HG02571 (cell line): ENCODE data around the gene SLC24A3.

Experiments
- ATAC-seq: cut with Tn5 transposase; IDR thresholded peaks from one replicate; pipeline ENCODE4 v1.9.1; 2021; ENCODE audit warnings: mild to moderate bottlenecking, moderate library complexity; ENCODE audit not compliant: unreplicated experiment

Gene SLC24A3

GRCh38 chr20:19380211-19380610, 167.8 kb downstream of the SLC24A3 start:
- no peak for ATAC-seq

DNA sequence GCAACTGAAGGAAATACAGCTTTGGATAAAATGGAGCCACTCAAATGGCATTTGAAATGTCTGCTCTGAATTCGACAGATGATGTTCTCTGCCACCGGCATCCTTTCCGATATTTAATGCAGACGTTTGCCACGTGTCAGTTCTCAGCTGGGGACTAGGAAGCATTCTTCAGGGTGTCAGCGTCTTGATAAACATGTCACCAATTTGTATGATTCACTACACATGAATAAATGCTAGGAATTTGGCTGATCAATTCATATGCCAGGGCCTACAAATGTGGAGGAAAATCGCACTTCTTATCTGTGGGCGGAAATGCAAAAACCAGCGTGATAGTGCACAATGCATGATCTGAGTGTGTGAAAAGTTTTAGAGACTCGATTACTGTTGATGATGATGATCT, 169.5 kb downstream of the SLC24A3 start:
- no peak for ATAC-seq

DNA sequence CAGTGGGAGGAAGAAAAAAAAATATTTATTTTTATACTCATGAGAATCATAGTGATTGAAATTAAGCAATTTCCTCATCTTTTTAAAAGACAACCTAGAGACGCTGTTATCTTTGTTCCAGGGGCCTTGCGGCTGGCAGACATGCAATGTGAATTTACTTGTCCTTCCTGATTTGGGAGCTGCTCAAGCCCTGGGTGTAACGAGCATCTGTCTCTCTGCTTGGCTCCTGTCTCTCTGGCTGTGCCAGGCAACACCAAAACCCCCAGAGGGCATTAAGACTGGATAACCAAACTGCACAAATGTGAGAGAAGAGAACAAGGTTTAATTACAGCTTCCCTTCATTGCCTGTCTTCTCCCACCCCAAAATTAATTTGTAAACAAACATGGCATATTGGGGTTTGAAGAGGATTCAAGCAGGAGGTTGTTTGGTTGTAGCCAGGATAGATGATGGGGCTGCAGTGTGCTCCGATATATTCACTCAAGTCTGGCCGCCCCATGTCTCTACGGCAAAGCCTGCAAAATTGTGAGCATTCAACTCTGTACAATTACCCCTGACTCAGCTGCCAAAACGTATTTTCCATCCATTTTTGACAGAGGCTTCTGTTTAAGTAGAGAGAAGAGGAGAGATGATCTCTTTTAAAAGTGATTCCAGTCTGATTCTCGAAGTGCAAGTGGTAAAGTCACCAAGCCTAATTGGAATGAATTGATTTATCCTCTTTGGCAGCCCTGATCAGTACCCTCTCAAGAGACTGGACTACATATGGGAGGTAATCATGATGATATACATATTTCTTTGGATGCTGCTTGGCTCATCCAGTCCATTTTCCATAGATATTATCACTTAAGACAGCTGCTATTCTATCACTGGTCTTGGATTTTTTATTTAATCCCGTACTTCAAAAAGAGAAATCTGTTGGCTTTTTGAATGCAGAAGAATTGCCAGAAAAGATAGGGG, 170.2 kb downstream of the SLC24A3 start:
- no peak for ATAC-seq

- ATAC-seq, result no peak
These were observed 172.5 kb downstream of the SLC24A3 start for GRCh38 chr20:19384940-19385339.

DNA sequence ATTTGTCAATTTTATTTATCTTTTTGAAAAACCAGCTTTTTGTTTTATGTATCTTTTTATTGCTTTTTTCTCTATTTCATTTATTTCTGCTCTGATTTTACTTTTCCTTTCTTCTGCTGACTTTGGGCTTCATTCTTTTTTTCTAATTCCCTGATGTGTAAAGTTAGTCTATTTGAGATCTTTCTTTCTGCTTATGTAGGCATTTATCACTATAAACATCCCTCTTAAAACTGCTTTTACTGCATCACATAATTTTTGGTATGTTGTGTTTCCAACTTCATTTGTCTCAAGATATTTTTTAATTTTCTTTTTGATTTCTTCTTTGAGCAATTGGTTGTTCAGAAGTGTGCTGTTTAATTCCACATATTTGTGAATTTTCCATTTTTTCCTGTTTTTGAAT, 174.8 kb downstream of the SLC24A3 start:
- ATAC-seq, result no peak

GRCh38 chr20:19392344-19393130, 180.1 kb downstream of the SLC24A3 start:
- no peak for ATAC-seq

GRCh38 chr20:19396460-19397081, 184.1 kb downstream of the SLC24A3 start:
- no peak for ATAC-seq

DNA sequence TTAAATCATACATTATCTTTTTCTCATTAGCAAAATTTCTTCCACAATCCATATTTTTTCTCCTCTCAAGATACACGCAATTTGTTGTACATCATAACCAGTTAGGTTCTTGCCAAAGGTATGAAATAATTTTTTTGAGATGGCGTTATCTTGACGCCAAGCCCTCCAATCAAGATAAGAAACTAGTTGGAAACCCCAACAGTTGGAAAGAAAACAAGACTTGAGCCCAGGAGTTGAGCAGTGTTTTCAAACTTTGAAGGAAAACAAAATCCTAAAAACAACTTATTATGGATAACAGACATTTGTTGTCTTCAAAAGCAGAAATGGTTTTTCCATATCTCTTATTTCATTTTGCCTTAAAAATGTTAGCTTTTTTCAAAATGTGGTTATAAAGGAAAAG, 184.8 kb downstream of the SLC24A3 start:
- ATAC-seq, result no peak

DNA sequence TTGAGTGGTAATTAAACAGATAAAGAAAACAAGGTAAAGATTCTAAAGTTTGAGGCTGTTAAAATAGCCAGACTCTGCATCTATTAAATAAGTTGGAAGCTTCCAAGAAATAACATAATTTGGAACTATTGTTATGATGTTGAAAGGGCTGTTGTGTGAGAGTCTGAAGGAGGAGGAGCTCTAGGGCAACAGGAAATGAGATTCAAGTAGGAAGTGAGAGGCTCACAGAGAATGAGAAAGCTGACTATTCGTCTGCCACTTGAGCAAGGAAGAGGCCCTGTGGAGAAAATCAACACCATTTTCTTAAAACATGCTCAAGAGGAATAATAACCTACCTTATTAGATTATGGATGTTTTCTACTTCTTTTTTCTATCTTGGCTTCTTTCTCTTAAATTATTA, 185.2 kb downstream of the SLC24A3 start:
- no peak for ATAC-seq

DNA sequence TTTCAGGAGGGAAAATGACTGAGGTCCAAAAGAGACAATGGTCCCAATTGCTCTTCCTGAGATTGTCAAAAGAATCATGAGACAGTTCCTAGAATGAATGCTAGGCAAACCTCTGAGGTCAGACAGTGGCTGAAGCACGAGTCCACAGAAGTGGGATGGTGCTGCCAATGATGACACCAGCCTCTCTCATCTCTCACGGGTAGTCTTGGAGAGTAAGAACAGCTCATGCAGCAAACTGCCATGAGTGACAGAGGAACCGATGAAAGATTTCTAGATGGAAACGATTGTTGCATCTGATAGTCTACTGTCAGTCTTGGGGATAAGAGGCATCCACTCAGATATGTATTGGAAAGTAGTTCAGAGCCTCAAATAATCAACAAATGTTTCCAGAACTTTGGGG, 188.7 kb downstream of the SLC24A3 start:
- ATAC-seq, result no peak

DNA sequence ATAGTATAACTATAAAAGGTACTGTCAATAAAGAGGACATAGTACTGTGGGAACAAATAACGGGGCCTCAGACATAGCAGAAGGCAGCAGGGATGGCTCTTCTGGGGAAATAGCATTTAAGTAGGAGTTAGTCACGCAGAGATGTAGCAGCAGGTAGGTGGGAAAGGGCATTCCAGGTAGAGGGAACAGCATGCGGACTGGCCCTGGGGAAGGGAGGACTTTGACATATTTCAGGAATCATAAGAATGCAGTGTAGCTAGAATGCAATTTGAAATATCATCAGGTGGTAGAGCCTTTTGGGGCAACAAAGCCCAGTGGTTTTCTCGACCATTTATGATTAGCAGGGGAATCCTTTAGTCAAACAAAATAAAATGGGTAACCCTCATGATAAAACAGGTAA, 191.1 kb downstream of the SLC24A3 start:
- no peak for ATAC-seq

DNA sequence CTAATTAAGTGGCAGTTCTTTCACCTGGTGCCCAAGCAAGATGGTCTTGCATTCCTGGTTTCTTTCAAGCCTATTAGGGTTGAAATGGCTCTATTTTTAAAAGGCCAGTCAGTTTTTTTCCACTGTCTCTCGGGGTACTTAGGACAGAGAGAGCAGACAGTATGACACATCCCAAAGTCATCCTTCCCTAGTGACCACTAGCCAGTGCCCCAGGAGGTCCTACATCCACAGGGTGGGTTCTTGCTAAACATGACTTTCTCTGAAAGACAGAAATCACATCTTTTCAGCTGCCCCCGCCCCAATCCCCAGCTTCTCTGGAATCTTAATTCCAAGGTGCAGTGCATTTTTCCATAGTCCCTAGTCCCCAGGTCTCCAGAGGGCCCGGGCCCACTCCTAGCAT, 192.4 kb downstream of the SLC24A3 start:
- no peak for ATAC-seq

GRCh38 chr20:19405958-19406357, 193.5 kb downstream of the SLC24A3 start:
- no peak for ATAC-seq

DNA sequence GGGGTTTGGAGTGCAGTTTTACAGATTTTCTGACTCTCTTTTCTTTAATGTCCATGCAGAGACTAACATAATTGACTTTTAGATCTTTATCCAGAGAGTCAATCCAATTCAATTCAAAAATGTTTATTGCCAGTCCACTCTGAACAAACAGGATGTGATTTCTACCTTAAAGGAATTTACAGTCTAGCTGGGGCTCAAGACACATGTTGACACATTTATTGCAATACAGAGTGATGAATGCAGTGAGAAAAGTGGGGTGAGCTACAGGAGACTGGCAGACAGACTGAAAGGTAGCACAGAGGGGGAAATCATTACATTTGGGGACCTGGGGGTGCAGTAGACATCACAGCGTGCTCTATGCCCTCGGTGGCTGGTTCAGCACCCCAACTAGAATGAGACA, 193.9 kb downstream of the SLC24A3 start:
- no peak for ATAC-seq

DNA sequence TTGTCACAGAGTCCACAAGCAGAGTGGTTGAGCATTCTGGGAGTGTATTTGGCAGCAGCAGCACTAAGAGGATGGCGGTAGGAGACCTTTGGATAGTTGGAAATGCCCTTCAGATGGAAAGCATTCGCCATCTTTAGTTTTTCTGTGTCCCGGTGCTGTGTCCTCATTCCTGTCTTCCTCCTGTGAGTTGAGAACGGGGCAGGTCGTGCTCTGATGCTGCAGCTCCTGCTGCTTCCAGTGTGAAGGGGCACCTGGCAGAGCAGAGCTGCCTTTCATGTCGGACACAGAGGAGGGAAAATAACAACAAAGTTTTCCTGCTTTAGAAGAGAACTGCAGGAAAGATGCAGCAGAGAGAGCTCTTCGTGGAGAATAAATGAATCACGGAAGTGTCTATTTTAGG, 194.8 kb downstream of the SLC24A3 start:
- no peak for ATAC-seq

DNA sequence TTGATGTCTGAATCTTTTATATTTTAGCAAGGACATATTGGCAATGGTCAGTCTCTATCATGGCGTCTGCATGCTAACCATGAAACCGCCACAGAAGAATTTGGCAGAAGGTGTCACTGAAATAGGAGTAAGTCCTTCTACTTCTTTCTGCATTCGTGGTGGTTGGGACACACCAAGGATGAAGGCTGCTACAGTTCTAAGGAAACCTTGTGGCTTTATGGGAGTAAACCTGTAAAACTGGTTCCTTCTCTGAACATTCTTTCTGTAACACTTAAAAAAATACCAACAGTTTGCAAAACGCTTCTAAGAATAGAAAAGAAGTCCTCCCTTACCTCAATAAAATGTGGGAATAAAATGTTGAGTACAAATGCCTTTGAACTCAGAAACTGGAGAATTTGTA, 195.3 kb downstream of the SLC24A3 start:
- no peak for ATAC-seq

DNA sequence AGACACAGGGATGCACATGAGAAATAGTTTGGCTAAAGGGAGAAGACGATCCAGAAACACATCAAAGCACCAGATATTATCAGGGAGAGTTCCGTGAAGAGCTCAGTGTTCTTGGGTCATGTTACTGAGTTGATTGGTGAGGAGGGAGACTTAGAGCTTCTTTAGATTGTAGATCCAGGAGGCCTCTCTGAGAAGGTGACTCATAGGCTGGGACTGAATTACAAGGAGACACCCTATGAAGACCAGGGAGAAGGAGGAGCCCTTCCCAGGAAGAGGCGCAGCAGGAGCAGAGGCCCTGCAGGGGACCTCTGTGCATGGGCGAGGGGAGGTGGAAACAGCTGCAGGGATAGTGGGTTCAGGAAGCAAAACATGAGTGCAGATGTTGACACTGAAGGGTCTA, 196.5 kb downstream of the SLC24A3 start:
- no peak for ATAC-seq

- ATAC-seq, result no peak
These were observed 199.4 kb downstream of the SLC24A3 start for GRCh38 chr20:19411811-19412210.

DNA sequence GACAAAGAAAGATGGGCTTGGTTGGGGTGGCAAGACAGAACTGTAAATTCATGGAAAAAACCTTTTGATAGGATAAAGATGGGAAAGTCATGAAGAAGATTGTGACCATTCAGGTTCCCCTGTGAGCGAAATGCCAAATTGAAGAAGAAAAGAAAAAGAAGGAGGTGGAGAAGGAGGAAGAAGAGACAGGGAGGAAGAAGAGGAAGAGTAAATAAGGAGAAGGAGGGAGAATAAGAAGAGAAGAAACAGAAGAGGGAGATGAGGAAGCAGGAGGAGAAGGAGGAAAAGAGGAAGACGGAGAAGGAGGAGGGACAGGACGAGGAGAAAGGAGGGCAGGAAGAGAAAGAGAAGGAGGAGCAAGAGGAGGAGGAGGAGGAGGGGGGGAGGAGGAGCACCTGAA, 199.8 kb downstream of the SLC24A3 start:
- ATAC-seq, result no peak

- no peak for ATAC-seq
These were observed 202.2 kb downstream of the SLC24A3 start for GRCh38 chr20:19414600-19414999.

- ATAC-seq, result no peak
These were observed 203.3 kb downstream of the SLC24A3 start for GRCh38 chr20:19415786-19416185.

DNA sequence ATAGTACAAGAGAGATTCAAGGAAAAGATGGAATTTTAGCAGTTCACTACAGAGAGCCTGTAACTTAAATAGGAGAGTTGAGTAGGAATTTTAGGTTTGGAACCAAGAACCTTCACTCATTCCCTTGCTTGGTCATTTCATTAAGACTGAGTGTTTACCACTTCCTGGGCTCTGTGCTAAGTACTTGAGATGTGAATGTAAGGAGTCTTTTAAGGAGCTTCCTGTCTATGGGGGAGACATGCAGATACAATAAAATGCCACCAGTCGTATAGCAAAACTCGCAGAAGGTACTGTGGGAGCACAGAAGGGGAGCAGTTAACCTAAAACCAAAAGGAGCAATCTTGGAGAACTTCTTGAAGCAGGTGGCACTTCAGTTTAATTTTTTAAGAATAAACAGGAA, 204.2 kb downstream of the SLC24A3 start:
- no peak for ATAC-seq
